Pancreas (tissue), 10 donors: ENCODE data around the gene DDX1. TPM values are rescaled to one million over a fixed set of nuclear protein-coding genes. Genes with fewer than 3 reads are reported as not detected.

Source experiments
- ATAC-seq, 4 donors: fragments of 200-7000 bp; cut with Tn5 transposase; one replicate each; pipeline versions ENCODE4 v1.8.0 to v1.9.1; 2020; ENCODE audit warnings: mild to moderate bottlenecking in 4 of 4, moderate library complexity in 4 of 4
- DNase-seq, 6 donors: peaks; one replicate each; pipeline ENCODE4 v3.0.0-alpha.2; 2020
- FAIRE-seq: peaks from 2 replicates; lab custom pipeline; 2012; peaks lifted over from hg19 to GRCh38; lab: Jason Lieb, UNC
- H3K27ac ChIP-seq, 4 donors: fragments of 200-600 bp; sonication (generic); 1 replicate in 3 of 4; 2 replicates in 1 of 4; pipeline versions ENCODE4 v1.5.0 to v1.8.0; 2020
- H3K27me3 ChIP-seq, 4 donors: fragments of 200-600 bp; one replicate each; pipeline ENCODE4 v1.8.0; 2021
- H3K36me3 ChIP-seq, 3 donors: fragments of 200-600 bp; sonication (generic) in 1 of 3; one replicate each; pipeline versions ENCODE4 v1.5.0 to v1.8.0; 2020 to 2021
- H3K4me1 ChIP-seq, 3 donors: fragments of 200-600 bp; one replicate each; pipeline ENCODE4 v1.8.0; 2021
- H3K4me3 ChIP-seq, 4 donors: fragments of 200-600 bp; sonication (generic) in 2 of 4; one replicate each; pipeline versions ENCODE4 v1.5.0 to v1.8.0; 2020 to 2021
- H3K9me3 ChIP-seq, 4 donors: fragments of 200-600 bp; one replicate each; pipeline ENCODE4 v1.8.0; 2021
- CTCF ChIP-seq, 4 donors: fragments of 200-600 bp; sonication (generic) in 3 of 4; IDR thresholded peaks; one replicate each; pipeline versions ENCODE4 v1.5.0 to v1.8.0; 2021; ENCODE audit warnings: antibody characterized with exemption in 4 of 4
- WGBS, 2 donors: extraction: QIAGEN DNeasy Blood & Tissue Kit; methylation state at CpG; one replicate each; pipeline ENCODE4 v1.1.7; 2013; 5-methylcytosine and 5-hydroxymethylcytosine counted together
- intact Hi-C, 3 donors: fragments of 100-400 bp; cut with DNase I; formaldehyde crosslinking; loops; one replicate each; pipeline versions ENCODE4 v1.11.1 to v1.14.2; 2022
- polyA plus RNA-seq, 2 donors: library from polyadenylated mRNA; stranded (reverse); fragments of 200-250 nt; gene quantifications; one replicate each; pipeline ENCODE4 v1.2.3, GENCODE V29; 2013
- total RNA-seq, 6 donors: library from RNA; stranded (reverse); fragmentation: NEBNext Ultra II Directional in 4 of 6; extraction: Animal tissue kit (Norgen Biotek cat#: 25700) in 4 of 6; gene quantifications; one replicate each; pipeline versions ENCODE4 v1.2.1 to v1.2.4, GENCODE V29; 2021 to 2023
- donor health status: healthy with polysubstance abuse.
- donor health status: DM: no; HTN: no; CAD: no; lungs with moderate emphysema.
- donor health status: DM: no; HTN: no; CAD: no.
- donor health status: control.
- donor health status: control.
- donor health status: Bipolar disorder and iron deficiency.
- donor health status: DM: yes; HTN: yes; CAD: no.
- donor health status: DM: no; HTN: no; CAD: no.
- donor health status: DM: no; HTN: no; CAD: no.
- donor health status: DM: yes; HTN: yes; CAD: no.

The DDX1 gene
- total and polyA plus RNA-seq, 8 donors: 25.5 to 55.1 (median 43.1) TPM

- Histone ChIP-seq H3K9me3 (no peaks in the 10 kb centered on the region), H3K27me3 (no peaks in the 10 kb centered on the region), H3K36me3 (peaks cover 0 to 13% (median 0%) of the 10 kb centered on the region in 3 donors), H3K4me1 (peaks cover 0 to 4% (median 0%) of the 10 kb centered on the region in 3 donors), H3K4me3 (no peak overlapping the region), H3K27ac (no peak overlapping the region)
- intact Hi-C loops: loop anchor here in 1 of 3 donors (10.0 kb wide), 1 partner anchor 966 kb away; no protein-coding TSS in a partner anchor
- ATAC-seq (no peak), DNase-seq (no peak), FAIRE-seq (no peak)
- no peak for TF ChIP-seq CTCF (IDR thresholded peaks at IDR 0.05)
Observed at GRCh38 chr2:15638720-15639119, 47.1 kb downstream of the DDX1 start.

GRCh38 chr2:15639323-15640251 is 47.9 kb downstream of the DDX1 start:
- Histone ChIP-seq H3K27me3 (no peaks in the 10 kb centered on the region), H3K27ac (no peak overlapping the region), H3K4me3 (no peak overlapping the region), H3K4me1 (peaks cover 0 to 4% (median 0%) of the 10 kb centered on the region in 3 donors), H3K36me3 (peaks cover 0 to 4% (median 0%) of the 10 kb centered on the region in 3 donors), H3K9me3 (no peaks in the 10 kb centered on the region)
- no peak for DNase-seq
- intact Hi-C loops: loop anchor here in 1 of 3 donors (10.0 kb wide), 2 partner anchors 855 to 965 kb away; no protein-coding TSS in a partner anchor
- no peak for ATAC-seq
- 79 to 97% methylated on average over 12 of the region's 12 CpGs for WGBS, 2 donors
- no peak for FAIRE-seq
- TF ChIP-seq CTCF (IDR thresholded peaks at IDR 0.05): no peak

GRCh38 chr2:15640261-15640711 is 48.6 kb downstream of the DDX1 start:
- TF ChIP-seq CTCF (IDR thresholded peaks at IDR 0.05): no peak
- no peaks in the 10 kb centered on the region for H3K9me3 ChIP-seq
- H3K4me1 ChIP-seq: no peaks in the 10 kb centered on the region
- intact Hi-C loops: loop anchor here in 1 of 3 donors (10.0 kb wide), 1 partner anchor 855 kb away; no protein-coding TSS in a partner anchor
- FAIRE-seq (no peak), ATAC-seq (no peak), DNase-seq (no peak)
- H3K4me3 ChIP-seq: no peak overlapping the region
- H3K27ac ChIP-seq: no peak overlapping the region
- H3K36me3 ChIP-seq: no peaks in the 10 kb centered on the region
- 72 to 79% methylated on average over 6 of the region's 6 CpGs for WGBS, 2 donors
- H3K27me3 ChIP-seq: no peaks in the 10 kb centered on the region

- no peak overlapping the region for H3K27ac ChIP-seq
- H3K36me3 ChIP-seq: no peaks in the 10 kb centered on the region
- no peaks in the 10 kb centered on the region for H3K9me3 ChIP-seq
- FAIRE-seq (no peak), ATAC-seq (no peak), DNase-seq (no peak)
- 92 to 96% methylated on average over 2 of the region's 2 CpGs for WGBS, 2 donors
- H3K4me1 ChIP-seq: no peaks in the 10 kb centered on the region
- TF ChIP-seq CTCF (IDR thresholded peaks at IDR 0.05): no peak
- H3K4me3 ChIP-seq: no peak overlapping the region
- intact Hi-C loops: loop anchor here in 1 of 3 donors (10.0 kb wide), 1 partner anchor 854 kb away; no protein-coding TSS in a partner anchor
- no peaks in the 10 kb centered on the region for H3K27me3 ChIP-seq
Observed at GRCh38 chr2:15640784-15641183, 49.1 kb downstream of the DDX1 start.
